Ecto neural progenitor cell (in vitro differentiated cells): ENCODE results near the gene C5orf47.

Experiments used
- DNase-seq: peaks from one replicate; pipeline ENCODE4 v3.0.0-alpha.2; 2018; ENCODE audit warnings: low spot score

Gene C5orf47

GRCh38 chr5:174044466-174045254, 55.7 kb downstream of the C5orf47 start:
- no peak for DNase-seq

DNA sequence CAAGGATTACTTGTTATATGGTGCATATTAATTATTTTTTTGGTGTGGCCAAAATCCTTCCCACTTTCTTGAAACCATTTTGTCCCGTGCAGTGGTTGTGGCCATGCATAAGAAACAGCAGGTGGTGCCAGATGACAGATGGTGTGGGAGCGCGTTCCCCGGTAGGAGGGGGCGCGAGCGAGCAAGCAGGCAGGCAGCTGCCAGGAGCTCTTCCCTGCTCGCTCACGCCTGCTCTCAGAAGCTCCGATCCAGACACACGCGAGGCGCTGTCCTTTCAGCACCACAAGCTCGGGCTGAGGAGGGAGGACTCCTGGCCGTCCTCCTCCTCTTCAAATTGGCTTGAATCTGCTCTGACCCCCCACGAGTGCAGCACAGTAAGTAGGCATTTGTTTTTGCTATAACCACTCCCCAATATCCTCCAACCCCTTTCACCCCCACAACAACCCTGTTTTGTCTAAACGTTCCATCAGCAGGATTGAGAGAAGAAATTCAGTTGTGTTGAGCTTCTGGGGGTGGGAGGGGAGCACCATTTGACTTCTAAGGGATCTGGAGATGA, 56.6 kb downstream of the C5orf47 start, which contains the start of gene NSG2:
Gene NSG2, plus strand, starts transcription at position 237 of the 556 bp plus-strand sequence. CDS start 1,050 bp downstream, outside the sequence.
- peak; percentile 92 for DNase-seq

- no peak for DNase-seq
Observed at GRCh38 chr5:174046558-174046957, 57.6 kb downstream of the C5orf47 start.

GRCh38 chr5:174047472-174048099, 58.6 kb downstream of the C5orf47 start:
- DNase-seq, result no peak

DNA sequence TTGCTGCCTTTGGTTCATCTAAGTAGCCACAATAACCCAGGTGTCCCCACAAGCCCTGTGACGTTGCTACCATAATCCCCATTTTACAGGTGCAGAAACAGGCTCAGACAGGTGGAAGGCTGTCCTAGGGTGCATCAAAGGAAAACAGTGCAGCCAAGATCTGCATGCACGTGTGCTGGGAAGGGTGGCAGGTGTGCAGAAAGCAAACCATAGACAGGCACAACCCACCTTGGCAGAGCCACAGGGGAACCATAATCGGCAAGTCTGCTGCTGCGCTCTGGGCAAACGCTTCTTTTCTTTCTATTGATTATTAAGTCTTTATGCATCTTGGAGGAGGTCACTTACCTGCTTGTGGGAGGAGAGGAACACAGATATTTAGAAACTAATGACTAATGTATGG, 63.7 kb downstream of the C5orf47 start:
- no peak for DNase-seq

GRCh38 chr5:174053905-174054304, 64.9 kb downstream of the C5orf47 start:
- no peak for DNase-seq
